ENCODE measurements around the gene LRRC23.

GRCh38 chr12:6867413-6868210 is 37.0 kb upstream of the LRRC23 start, which contains the start of gene TPI1:
- peak; percentile 99 for TF ChIP-seq POLR2AphosphoS5 (IDR thresholded peaks at IDR 0.05)
- TF ChIP-seq CTCF (IDR thresholded peaks at IDR 0.05), result no peak
- peak; percentile 98 to 99 for TF ChIP-seq POLR2A (IDR thresholded peaks at IDR 0.05)
- no peak for TF ChIP-seq EP300 (IDR thresholded peaks at IDR 0.05)
